Omental fat pad (tissue), 4 donors: ENCODE data around the gene MAPK14. TPM values are rescaled to one million over a fixed set of nuclear protein-coding genes. Genes with fewer than 3 reads are reported as not detected.

Source experiments
- ATAC-seq: fragments of 150-250 bp; one replicate; pipeline ENCODE4 v1.9.1; 2016; ENCODE audit warnings: mild to moderate bottlenecking, moderate library complexity; ENCODE audit not compliant: low FRiP score
- DNase-seq: peaks from one replicate; pipeline ENCODE4 v3.0.0-alpha.2; 2019; ENCODE audit warnings: low spot score
- total RNA-seq, 4 donors: library from RNA; depleted of rRNA; stranded (reverse); fragments of >200 nt; gene quantifications; one replicate each; pipeline ENCODE4 v1.1.0, GENCODE V29; 2016
- TF ChIP-seq, protein P1 (sequence below), 3 donors: fragments of 450-650 bp; IDR thresholded peaks; one replicate each; pipeline ENCODE4 v1.5.1; 2016 to 2017; ENCODE audit warnings: antibody characterized with exemption in 3 of 3, mild to moderate bottlenecking in 3 of 3, moderate library complexity in 2 of 3

Gene MAPK14
- total RNA-seq, 4 donors from 2014 or later, result 91.9 to 133 (median 117) TPM

DNA sequence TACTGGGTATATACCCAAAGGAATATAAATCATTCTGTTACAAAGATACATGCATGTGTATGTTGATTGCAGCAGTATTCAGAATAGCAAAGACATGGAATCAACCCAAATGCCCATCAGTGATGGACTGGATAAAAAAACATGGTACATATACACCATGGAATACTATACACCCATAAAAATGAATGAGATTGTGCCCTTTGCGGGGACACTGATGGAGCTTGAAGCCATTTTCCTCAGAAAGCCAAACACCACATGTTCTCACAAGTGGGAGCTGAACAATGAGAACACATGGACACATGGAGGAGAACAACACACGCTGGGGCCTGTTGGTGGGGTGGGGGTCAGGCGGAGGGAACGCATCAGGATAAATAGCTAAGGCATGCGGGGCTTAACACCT, 61.4 kb downstream of the MAPK14 start:
- ATAC-seq (no peak), DNase-seq (no peak)
- TF ChIP-seq, protein P1, sequence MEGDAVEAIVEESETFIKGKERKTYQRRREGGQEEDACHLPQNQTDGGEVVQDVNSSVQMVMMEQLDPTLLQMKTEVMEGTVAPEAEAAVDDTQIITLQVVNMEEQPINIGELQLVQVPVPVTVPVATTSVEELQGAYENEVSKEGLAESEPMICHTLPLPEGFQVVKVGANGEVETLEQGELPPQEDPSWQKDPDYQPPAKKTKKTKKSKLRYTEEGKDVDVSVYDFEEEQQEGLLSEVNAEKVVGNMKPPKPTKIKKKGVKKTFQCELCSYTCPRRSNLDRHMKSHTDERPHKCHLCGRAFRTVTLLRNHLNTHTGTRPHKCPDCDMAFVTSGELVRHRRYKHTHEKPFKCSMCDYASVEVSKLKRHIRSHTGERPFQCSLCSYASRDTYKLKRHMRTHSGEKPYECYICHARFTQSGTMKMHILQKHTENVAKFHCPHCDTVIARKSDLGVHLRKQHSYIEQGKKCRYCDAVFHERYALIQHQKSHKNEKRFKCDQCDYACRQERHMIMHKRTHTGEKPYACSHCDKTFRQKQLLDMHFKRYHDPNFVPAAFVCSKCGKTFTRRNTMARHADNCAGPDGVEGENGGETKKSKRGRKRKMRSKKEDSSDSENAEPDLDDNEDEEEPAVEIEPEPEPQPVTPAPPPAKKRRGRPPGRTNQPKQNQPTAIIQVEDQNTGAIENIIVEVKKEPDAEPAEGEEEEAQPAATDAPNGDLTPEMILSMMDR (IDR thresholded peaks at IDR 0.05), result no peak

DNA sequence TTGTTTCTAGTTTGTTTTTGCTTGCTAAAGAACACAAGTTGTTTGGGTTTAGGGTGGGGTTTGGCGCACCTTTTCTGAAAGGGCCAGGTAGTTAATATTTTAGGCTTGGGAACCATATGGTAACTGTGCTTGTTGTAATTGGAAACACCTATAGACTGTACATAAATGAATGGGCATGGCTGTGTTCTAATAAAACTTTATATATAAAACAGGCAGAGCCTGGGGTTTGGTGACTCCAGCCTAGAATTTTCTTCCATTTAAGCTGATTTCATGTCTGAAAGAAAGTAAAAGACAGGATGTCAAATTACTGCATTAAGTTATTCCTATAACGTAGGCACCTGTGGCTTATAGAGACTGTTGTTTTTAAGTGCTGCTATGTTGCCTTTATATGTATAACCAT, 66.6 kb downstream of the MAPK14 start:
- TF ChIP-seq, protein P1 (IDR thresholded peaks at IDR 0.05), result no peak
- no peak for ATAC-seq
- DNase-seq, result no peak

DNA sequence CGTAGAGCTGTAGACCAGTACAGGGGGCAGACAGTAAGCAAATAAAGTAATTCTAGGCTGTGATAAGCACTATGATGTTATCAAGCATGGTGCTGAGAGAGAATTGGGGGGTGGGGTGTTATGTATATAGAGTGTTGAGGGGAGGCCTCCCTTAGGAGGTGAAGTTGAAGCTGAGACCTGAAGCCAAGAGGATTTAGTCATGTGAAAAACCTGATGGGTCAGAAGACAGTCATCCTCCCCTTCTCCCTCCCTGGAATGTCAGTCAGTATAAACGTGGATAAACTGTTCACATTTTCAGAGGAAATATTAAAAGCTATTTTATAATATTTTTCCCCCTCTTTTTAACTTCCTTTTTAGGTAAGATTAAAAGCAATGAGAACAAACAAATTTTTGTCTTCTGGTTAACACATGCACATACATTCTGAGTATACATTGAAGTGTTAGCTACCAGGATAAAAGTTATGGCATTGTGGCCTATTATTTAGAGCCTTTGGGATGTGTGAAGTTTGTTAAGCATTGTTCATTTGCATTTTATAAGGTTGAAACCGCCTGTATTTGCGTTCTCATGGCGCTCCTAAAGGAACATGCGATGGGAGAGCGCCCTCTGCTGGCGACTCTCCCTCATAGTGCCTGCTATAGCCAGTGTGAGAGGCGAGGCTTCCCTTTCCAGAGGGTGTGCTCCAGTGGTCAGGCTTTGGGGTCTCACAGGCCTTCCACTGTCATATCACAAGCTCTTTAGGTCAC, 67.3 kb downstream of the MAPK14 start:
- DNase-seq (peak; percentile 90), ATAC-seq (peak; percentile 83)
- TF ChIP-seq, protein P1 (IDR thresholded peaks at IDR 0.05), result peak in 2 of 3 donors; percentile 70 to 88

DNA sequence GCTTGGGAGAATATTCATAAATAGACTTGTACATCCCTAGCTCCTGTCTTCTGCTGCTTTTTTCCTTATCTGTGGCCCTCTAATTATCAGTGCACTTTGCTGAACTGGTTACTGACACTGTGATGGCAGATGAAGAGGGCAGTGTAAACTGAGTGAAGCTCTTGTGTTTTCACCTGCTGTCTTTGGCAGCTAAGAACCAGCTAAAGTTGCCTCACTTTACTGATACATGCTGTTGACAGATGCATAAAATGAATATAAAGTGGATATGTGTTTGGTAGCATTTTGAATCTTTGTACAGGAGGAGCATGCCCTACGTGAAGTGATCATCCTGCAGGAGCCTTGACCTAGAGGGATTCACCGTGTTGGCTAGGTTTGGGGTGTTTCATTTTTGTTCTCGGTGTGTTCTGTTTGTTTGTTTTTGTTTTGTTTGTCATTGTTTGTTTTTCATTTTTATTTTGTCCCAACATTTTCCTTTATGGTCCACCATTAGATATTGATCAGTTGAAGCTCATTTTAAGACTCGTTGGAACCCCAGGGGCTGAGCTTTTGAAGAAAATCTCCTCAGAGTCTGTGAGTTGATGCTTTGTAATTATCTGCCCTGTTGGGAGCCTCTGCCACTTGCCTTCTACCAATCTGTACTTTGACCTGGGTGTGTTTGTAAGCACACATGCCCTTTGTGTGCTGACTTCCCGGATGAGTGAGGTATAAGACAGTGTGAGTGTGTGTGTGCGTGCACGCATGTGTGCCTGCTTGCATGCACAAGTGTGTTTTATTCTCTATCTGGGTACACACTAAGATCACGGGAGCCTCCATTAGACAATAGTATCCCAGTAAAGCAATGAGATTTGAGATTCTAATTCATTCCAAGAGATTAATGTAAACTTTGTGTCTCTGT, 68.1 kb downstream of the MAPK14 start:
- ATAC-seq (no peak), DNase-seq (no peak)
- TF ChIP-seq, protein P1 (IDR thresholded peaks at IDR 0.05), result no peak

DNA sequence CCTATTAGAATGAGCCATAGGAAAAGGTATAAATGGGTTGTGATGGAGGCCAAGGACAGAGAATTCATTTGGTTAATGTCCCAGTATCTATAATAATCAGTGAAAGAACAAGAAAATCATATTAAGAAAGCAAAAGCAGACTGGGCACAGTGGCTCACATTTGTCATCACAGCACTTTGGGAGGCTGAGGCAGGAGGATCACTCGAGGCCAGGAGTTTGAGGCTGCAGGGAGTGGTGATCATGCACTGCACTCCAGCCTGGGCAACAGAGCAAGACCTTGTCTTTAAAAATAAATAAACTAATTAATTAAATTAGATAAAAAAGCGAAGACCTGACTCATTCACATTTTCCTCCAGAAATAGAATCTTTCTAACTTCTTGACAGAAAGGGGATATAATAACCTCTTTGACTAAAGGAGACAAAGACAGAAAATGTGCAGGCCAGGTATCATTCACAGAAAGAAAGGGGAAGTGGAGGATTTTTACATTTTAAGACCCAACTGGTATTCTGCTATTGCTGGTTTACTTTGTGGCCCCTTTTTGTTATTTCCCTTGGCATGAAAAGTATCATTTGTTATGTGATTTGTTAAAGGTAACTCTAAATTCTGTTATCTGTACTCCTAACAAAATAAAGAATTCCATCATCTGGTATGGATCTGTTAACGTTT, 70.8 kb downstream of the MAPK14 start:
- no peak for DNase-seq
- TF ChIP-seq, protein P1 (IDR thresholded peaks at IDR 0.05), result no peak
- no peak for ATAC-seq

DNA sequence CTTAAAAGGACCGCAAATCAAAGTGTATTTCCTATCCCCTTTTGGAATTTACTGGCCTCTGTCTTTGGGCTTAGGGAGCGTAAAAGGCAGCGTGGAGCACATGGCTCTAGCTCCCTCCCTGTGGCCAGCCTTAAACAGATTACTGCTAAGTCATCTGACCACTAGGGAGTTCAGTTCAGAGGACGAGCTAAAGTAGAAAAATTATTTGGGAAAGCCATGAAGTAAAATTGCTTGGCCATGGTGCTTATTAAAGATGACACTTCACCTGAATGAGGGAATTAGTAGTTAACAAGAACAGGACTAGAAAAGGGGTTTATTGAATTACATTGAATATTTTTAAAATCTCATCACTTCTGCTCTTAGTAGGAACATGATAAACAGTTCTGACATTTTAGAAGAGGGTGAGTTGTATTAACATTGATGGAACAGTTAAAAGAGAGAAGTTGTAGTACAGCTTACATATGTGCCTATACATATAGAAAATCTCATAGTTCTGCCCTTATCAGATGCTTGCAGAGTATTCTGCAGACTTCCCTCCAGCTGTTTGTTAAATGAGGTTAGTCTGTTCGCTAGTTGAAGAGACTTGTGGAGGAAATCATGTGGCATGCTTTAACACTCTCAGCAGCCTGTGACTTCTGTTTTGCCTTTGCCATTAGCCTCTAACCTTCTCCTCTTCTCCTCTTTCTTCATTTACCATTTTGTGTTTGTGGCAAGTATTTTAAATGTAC, 71.5 kb downstream of the MAPK14 start:
- ATAC-seq (no peak), DNase-seq (no peak)
- TF ChIP-seq, protein P1 (IDR thresholded peaks at IDR 0.05), result no peak
